HepG2 (cell line): Measurements from ENCODE around the gene NEURL2. TPM values are rescaled to one million over a fixed set of nuclear protein-coding genes. Genes with fewer than 3 reads are reported as not detected.

ENCODE experiments used
- ATAC-seq: fragments of 200-7000 bp; cut with Tn5 transposase; 3 replicates; pipeline ENCODE4 v1.9.1; 2020; ENCODE audit warnings: mild to moderate bottlenecking, moderate library complexity
- BruUV-seq: library from RNA; stranded (reverse); fragments of 400-500 nt; replicated peaks from 2 replicates; lab custom pipeline; 2021; lab: Mats Ljungman, UMichigan
- CTCF ChIA-PET: fragments of 300-600 bp; formaldehyde crosslinking; extraction: SDS; loops from one replicate; lab custom pipeline; 2021; ENCODE audit warnings: low total read pairs, inconsistent platforms, low intra/inter-chr PET ratio; lab: Yijun Ruan, JAX
- POLR2A ChIA-PET: fragments of 350-600 bp; sonication (Branson Sonifier 250); formaldehyde crosslinking; loops from one replicate; lab custom pipeline; 2020; ENCODE audit warnings: antibody characterized with exemption, inconsistent platforms; lab: Yijun Ruan, JAX
- DNase-seq: peaks from one replicate; pipeline ENCODE4 v3.0.0-alpha.2; 2015; ENCODE audit warnings: low spot score
- FAIRE-seq: peaks from 3 replicates; lab custom pipeline; 2011; peaks lifted over from hg19 to GRCh38; lab: Jason Lieb, UNC
- H2AFZ ChIP-seq: one replicate; pipeline ENCODE4 v1.6.1; 2011; ENCODE audit warnings: low read length, inconsistent platforms
- H3K27ac ChIP-seq: fragments of 300-600 bp; 3 replicates; pipeline ENCODE4 v1.8.0; 2011; ENCODE audit warnings: mixed run types, mild to moderate bottlenecking, mixed read lengths, low read length, inconsistent platforms; ENCODE audit not compliant: insufficient read depth; ENCODE audit errors: extremely low read length
- H3K27me3 ChIP-seq, 2 experiments: fragments of 200-600 bp in 1 of 2; 2 replicates in 1 of 2; 3 replicates in 1 of 2; pipeline versions ENCODE4 v1.6.0 to v1.8.0; 2011; ENCODE audit warnings: low read length in 2 of 2, mild to moderate bottlenecking in 2 of 2, moderate library complexity in 2 of 2, inconsistent platforms in 1 of 2; ENCODE audit not compliant: insufficient read depth in 2 of 2, control insufficient read depth in 1 of 2
- H3K36me3 ChIP-seq, 2 experiments: fragments of 200-600 bp in 1 of 2; replicated peaks in 1 of 2; 2 replicates in 1 of 2; 3 replicates in 1 of 2; pipeline versions ENCODE4 v1.5.1 to v1.8.0; 2011; ENCODE audit warnings: low read length in 2 of 2, inconsistent platforms in 1 of 2; ENCODE audit not compliant: insufficient read depth in 2 of 2, control insufficient read depth in 1 of 2
- H3K4me1 ChIP-seq: 2 replicates; pipeline ENCODE4 v1.5.1; 2012; ENCODE audit warnings: low read length, inconsistent platforms; ENCODE audit not compliant: insufficient read depth
- H3K4me2 ChIP-seq: 2 replicates; pipeline ENCODE4 v1.6.0; 2011; ENCODE audit warnings: low read depth, low read length, inconsistent platforms
- H3K4me3 ChIP-seq, 3 experiments: fragments of 200-600 bp in 1 of 3; sonication (generic), shearing (Covaris generic) in 1 of 3; replicated peaks in 1 of 3; 2 replicates each; pipeline ENCODE4 v1.5.1; 2011 to 2016; ENCODE audit warnings: low read length in 3 of 3, inconsistent platforms in 2 of 3, low read depth in 2 of 3, mild to moderate bottlenecking in 2 of 3, control low read depth in 1 of 3, mixed read lengths in 1 of 3; ENCODE audit not compliant: insufficient read depth in 1 of 3
- H3K79me2 ChIP-seq: one replicate; pipeline ENCODE4 v1.6.1; 2011; ENCODE audit warnings: low read length, inconsistent platforms; ENCODE audit not compliant: insufficient read depth
- H3K9ac ChIP-seq: 2 replicates; pipeline ENCODE4 v1.6.0; 2011; ENCODE audit warnings: mild to moderate bottlenecking, low read depth, low read length, inconsistent platforms; ENCODE audit not compliant: insufficient read depth
- H3K9me3 ChIP-seq: 2 replicates; pipeline ENCODE4 v1.5.1; 2012; ENCODE audit warnings: mild to moderate bottlenecking, low read length
- H4K20me1 ChIP-seq: 2 replicates; pipeline ENCODE4 v1.6.0; 2011; ENCODE audit warnings: inconsistent platforms, mild to moderate bottlenecking, low read length, moderate library complexity; ENCODE audit not compliant: insufficient read depth
- DRAP1 ChIP-seq: IDR thresholded peaks from 2 replicates; pipeline ENCODE4 v1.6.1; 2016; ENCODE audit warnings: missing genetic modification reagents, missing compliant biosample characterization
- MEIS2 ChIP-seq: sonication (generic); formaldehyde crosslinking; IDR thresholded peaks from 2 replicates; pipeline ENCODE4 v1.9.0; 2021; ENCODE audit warnings: mild to moderate bottlenecking, missing genetic modification reagents
- POLR2AphosphoS5 ChIP-seq: IDR thresholded peaks from 2 replicates; pipeline ENCODE4 v1.6.1; 2012; ENCODE audit warnings: low read depth, low read length
- ZBTB33 ChIP-seq: sonication (generic); formaldehyde crosslinking; IDR thresholded peaks from 2 replicates; pipeline ENCODE4 v1.4.0; 2020; ENCODE audit warnings: missing genetic modification reagents
- ZBTB39 ChIP-seq: sonication (generic); formaldehyde crosslinking; IDR thresholded peaks from 2 replicates; pipeline ENCODE4 v1.5.0; 2020; ENCODE audit warnings: missing genetic modification reagents
- ZBTB43 ChIP-seq: sonication (generic); formaldehyde crosslinking; conservative IDR thresholded peaks from 2 replicates; pipeline ENCODE4 v1.4.0; 2020; ENCODE audit warnings: missing genetic modification reagents
- ZFP36 ChIP-seq: fragments of 150-350 bp; IDR thresholded peaks from 2 replicates; pipeline ENCODE4 v1.6.1; 2018; ENCODE audit warnings: borderline replicate concordance, low read length, low read depth; ENCODE audit not compliant: partially characterized antibody
- ZMYM3 ChIP-seq: sonication (generic); formaldehyde crosslinking; IDR thresholded peaks from 2 replicates; pipeline ENCODE4 v1.5.1; 2020; ENCODE audit warnings: mild to moderate bottlenecking, missing genetic modification reagents
- ZNF18 ChIP-seq: sonication (generic); formaldehyde crosslinking; IDR thresholded peaks from 2 replicates; pipeline ENCODE4 v1.8.0; 2022; ENCODE audit warnings: mild to moderate bottlenecking, missing genetic modification reagents; ENCODE audit not compliant: insufficient replicate concordance
- ZNF446 ChIP-seq: sonication (generic); formaldehyde crosslinking; IDR thresholded peaks from 2 replicates; pipeline ENCODE4 v1.5.0; 2020; ENCODE audit warnings: mild to moderate bottlenecking, missing genetic modification reagents
- ZNF607 ChIP-seq: sonication (generic); formaldehyde crosslinking; IDR thresholded peaks from 2 replicates; pipeline ENCODE4 v1.5.1; 2020; ENCODE audit warnings: missing genetic modification reagents, mild to moderate bottlenecking, borderline replicate concordance
- WGBS: methylation state at CpG from one replicate; pipeline ENCODE4 v1.1.6; 2017; ENCODE audit warnings: low lambda C conversion rate; 5-methylcytosine and 5-hydroxymethylcytosine counted together
- in situ Hi-C: cut with HindIII; loops from 2 replicates; pipeline ENCODE4 v1.10.0; 2017; ENCODE audit warnings: low pct_unique_long_range_greater_than_20kb; ENCODE audit not compliant: extremely low pct_ligation_motif_present
- intact Hi-C: fragments of 100-400 bp; cut with micrococcal nuclease; formaldehyde crosslinking; loops from one replicate; pipeline ENCODE4 v1.10.0; 2022; ENCODE audit not compliant: unreplicated experiment
- polyA plus RNA-seq, 8 experiments: library from polyadenylated mRNA; depleted of rRNA in 3 of 8; stranded (reverse) in 7 of 8; unstranded in 1 of 8; fragments of >200 nt; fragmentation: Illumina TruSeq in 4 of 8; extraction: Trizol in 4 of 8; gene quantifications; 2 replicates each; pipeline versions ENCODE4 v1.2.1 to v1.2.3, GENCODE V29; 2011 to 2016; ENCODE audit warnings: low read depth in 4 of 8, missing spikeins in 1 of 8, mixed read lengths in 1 of 8; ENCODE audit not compliant: insufficient read depth in 1 of 8
- total RNA-seq, 5 experiments: library from RNA; depleted of rRNA; stranded (reverse); fragments of >200 nt; fragmentation: Illumina TruSeq; extraction: Trizol; gene quantifications; 2 replicates each; pipeline ENCODE4 v1.2.3, GENCODE V29; 2016; ENCODE audit warnings: low read depth in 1 of 5

The NEURL2 gene
- total and polyA plus RNA-seq, 2 of the 13 experiments (the other 11 are each of a cell fraction or from before 2014, with no cell fraction given): 7.2 to 9.7 TPM

- peak; percentile 9; the same call in 1 of the 2 replicates for TF ChIP-seq ZBTB33 (CRISPR knock-in tag)
- TF ChIP-seq DRAP1: peak; percentile 58; the same call in 1 of the 2 replicates
- peak; percentile 68 for TF ChIP-seq POLR2AphosphoS5
- TF ChIP-seq ZBTB43 (CRISPR knock-in tag): no peak; the same call in 1 of the 2 replicates
- TF ChIP-seq MEIS2 (CRISPR knock-in tag): 0 out of 2 replicates have a peak, but pooled peaks have one; percentile 23
Measured at GRCh38 chr20:45909336-45909808, 18.4 kb upstream of the NEURL2 start (continued).

GRCh38 chr20:45908084-45908483 lies 17.1 kb upstream of the NEURL2 start:
- POLR2A ChIA-PET: interaction anchor here (2.7 to 8.8 kb wide), 4 partner anchors 12 to 26 kb away, joined by 58 to 164 read pairs (median 63); partner anchors contain the start of genes CTSA, NEURL2 and PCIF1
- no peaks in the 10 kb centered on the region for H3K9me3 ChIP-seq
- no peak overlapping the region for H3K4me3 ChIP-seq
- TF ChIP-seq ZMYM3 (CRISPR knock-in tag) (0 out of 2 replicates have a peak, but pooled peaks have one; percentile 15), ZBTB39 (CRISPR knock-in tag) (no peak), ZNF18 (CRISPR knock-in tag) (no peak), ZFP36 (peak; percentile 94), ZBTB33 (CRISPR knock-in tag) (no peak), ZNF607 (no peak), ZNF446 (CRISPR knock-in tag) (0 out of 2 replicates have a peak, but pooled peaks have one; percentile 1)
- H3K36me3 ChIP-seq: no peaks in the 10 kb centered on the region
- intact Hi-C loops: loop anchor here (2.0 kb wide), 1 partner anchor 17 kb away; no protein-coding TSS in a partner anchor
- H3K9ac ChIP-seq: no peak overlapping the region
- no peaks in the 10 kb centered on the region for H3K79me2 ChIP-seq
- WGBS: 95% methylated on average over 2 of the region's 2 CpGs
- DNase-seq (no peak), ATAC-seq (no peak), FAIRE-seq (no peak)
- no peak overlapping the region for H3K4me2 ChIP-seq
- H2AFZ ChIP-seq: no peak overlapping the region
- no peak overlapping the region for H3K27ac ChIP-seq
- in situ Hi-C loops: no loop called here
- H3K27me3 ChIP-seq: no peaks in the 10 kb centered on the region; a peak in 1 of 5 replicates
- BruUV-seq: no TSS peak
- no peaks in the 10 kb centered on the region for H4K20me1 ChIP-seq
- H3K4me1 ChIP-seq: peaks cover 70% of the 10 kb centered on the region
- CTCF ChIA-PET: no interaction called here
